Lower leg skin (tissue), 4 donors: ENCODE measurements around the gene TGM5. TPM values are rescaled to one million over a fixed set of nuclear protein-coding genes. Genes with fewer than 3 reads are reported as not detected.

Source experiments
- DNase-seq, 2 donors: peaks; one replicate each; pipeline ENCODE4 v3.0.0-alpha.2; 2019; ENCODE audit warnings: low spot score in 2 of 2
- H3K4me3 ChIP-seq: fragments of 200-600 bp; sonication (generic); 2 replicates; pipeline ENCODE4 v1.5.1; 2017; ENCODE audit warnings: mild to moderate bottlenecking, low read depth; ENCODE audit not compliant: poor library complexity, severe bottlenecking
- CTCF ChIP-seq, 3 donors: fragments of 450-650 bp; IDR thresholded peaks; one replicate each; pipeline ENCODE4 v1.5.1; 2016; ENCODE audit warnings: antibody characterized with exemption in 3 of 3, mild to moderate bottlenecking in 3 of 3, moderate library complexity in 2 of 3
- POLR2A ChIP-seq, 2 donors: fragments of 450-650 bp; IDR thresholded peaks; one replicate each; pipeline ENCODE4 v1.6.1; 2016 to 2017; ENCODE audit warnings: antibody characterized with exemption in 2 of 2, mild to moderate bottlenecking in 1 of 2, moderate library complexity in 1 of 2
- WGBS, 2 donors: methylation state at CpG; one replicate each; pipeline ENCODE4 v1.1.5; 2018; 5-methylcytosine and 5-hydroxymethylcytosine counted together
- intact Hi-C: fragments of 100-400 bp; cut with DNase I; formaldehyde crosslinking; loops from one replicate; pipeline ENCODE4 v1.15.0; 2023; ENCODE audit warnings: low total_unique reads
- total RNA-seq, 4 donors: library from RNA; depleted of rRNA; stranded (reverse); fragments of >200 nt; gene quantifications; one replicate each; pipeline ENCODE4 v1.1.0, GENCODE V29; 2016

The TGM5 gene
- total RNA-seq, 4 donors from 2014 or later, result 72.5 to 121 (median 105) TPM

- no peak overlapping the region for H3K4me3 ChIP-seq
- no peak for DNase-seq
- intact Hi-C loops, result no loop called here
- 85 to 90% methylated on average over 10 of the region's 10 CpGs for WGBS, 2 donors
- TF ChIP-seq POLR2A (IDR thresholded peaks at IDR 0.05) (no peak), CTCF (IDR thresholded peaks at IDR 0.05) (no peak)
These were observed 69.8 kb downstream of the TGM5 start for GRCh38 chr15:43196760-43197548.

GRCh38 chr15:43194795-43195194, 71.9 kb downstream of the TGM5 start:
- no peak overlapping the region for H3K4me3 ChIP-seq
- WGBS, 2 donors, result 80 to 90% methylated on average over 2 of the region's 2 CpGs
- DNase-seq, result no peak
- intact Hi-C loops, result no loop called here
- TF ChIP-seq CTCF (IDR thresholded peaks at IDR 0.05) (no peak), POLR2A (IDR thresholded peaks at IDR 0.05) (no peak)

GRCh38 chr15:43193710-43194109, 73.0 kb downstream of the TGM5 start:
- 84 to 85% methylated on average over 2 of the region's 2 CpGs for WGBS, 2 donors
- intact Hi-C loops, result no loop called here
- no peak overlapping the region for H3K4me3 ChIP-seq
- TF ChIP-seq CTCF (IDR thresholded peaks at IDR 0.05) (no peak), POLR2A (IDR thresholded peaks at IDR 0.05) (no peak)
- no peak for DNase-seq

GRCh38 chr15:43190178-43190577, 76.5 kb downstream of the TGM5 start:
- WGBS, 2 donors, result 78 to 83% methylated on average over 1 of the region's 1 CpG
- no peak for TF ChIP-seq CTCF (IDR thresholded peaks at IDR 0.05)
- TF ChIP-seq POLR2A (IDR thresholded peaks at IDR 0.05), result no peak
- no peak overlapping the region for H3K4me3 ChIP-seq
- intact Hi-C loops, result no loop called here
- DNase-seq, result no peak

- DNase-seq, result no peak
- H3K4me3 ChIP-seq, result no peak overlapping the region
- intact Hi-C loops, result no loop called here
- WGBS, 2 donors, result 57 to 67% methylated on average over 2 of the region's 2 CpGs
- no peak for TF ChIP-seq POLR2A (IDR thresholded peaks at IDR 0.05)
- no peak for TF ChIP-seq CTCF (IDR thresholded peaks at IDR 0.05)
These were observed 77.4 kb downstream of the TGM5 start for GRCh38 chr15:43189296-43189695.
